SJCRH30 (cell line): ENCODE data around the gene AK9. TPM values are rescaled to one million over a fixed set of nuclear protein-coding genes. Genes with fewer than 3 reads are reported as not detected.
"Not testable (repeated sequence)": the region's sequence is repeated elsewhere in the genome, so short reads cannot be mapped to it uniquely, and the experiment has no call there.

Experiments used
- DNase-seq, 2 experiments: peaks; one replicate each; pipeline ENCODE4 v3.0.0-alpha.2; 2015 to 2020
- H3K27ac ChIP-seq: fragments of 250-450 bp; sonication (Bioruptor Pico); 2 replicates; pipeline ENCODE4 v1.5.1; 2020; ENCODE audit warnings: mild to moderate bottlenecking, moderate library complexity
- H3K27me3 ChIP-seq: fragments of 250-450 bp; sonication (Bioruptor Pico); 2 replicates; pipeline ENCODE4 v1.5.1; 2020; ENCODE audit warnings: mild to moderate bottlenecking, moderate library complexity
- H3K36me3 ChIP-seq: fragments of 250-450 bp; sonication (Bioruptor Pico); 2 replicates; pipeline ENCODE4 v1.5.1; 2020; ENCODE audit warnings: mild to moderate bottlenecking, moderate library complexity
- H3K4me1 ChIP-seq: fragments of 250-450 bp; sonication (Bioruptor Pico); 2 replicates; pipeline ENCODE4 v1.5.1; 2020; ENCODE audit warnings: mild to moderate bottlenecking, moderate library complexity
- H3K4me3 ChIP-seq: fragments of 250-450 bp; sonication (Bioruptor Pico); 2 replicates; pipeline ENCODE4 v1.5.1; 2020; ENCODE audit warnings: mild to moderate bottlenecking, moderate library complexity
- H3K9me3 ChIP-seq: fragments of 250-450 bp; sonication (Bioruptor Pico); replicated peaks from 2 replicates; pipeline ENCODE4 v1.5.1; 2020; ENCODE audit warnings: mild to moderate bottlenecking, moderate library complexity
- total RNA-seq: library from RNA; depleted of rRNA; stranded (reverse); fragments of >200 nt; shearing (Covaris generic); gene quantifications from 2 replicates; pipeline ENCODE4 v1.2.3, GENCODE V29; 2014; rRNA removed

The AK9 gene
- total RNA-seq: 3.2 and 3.8 TPM in 2 replicates

DNA sequence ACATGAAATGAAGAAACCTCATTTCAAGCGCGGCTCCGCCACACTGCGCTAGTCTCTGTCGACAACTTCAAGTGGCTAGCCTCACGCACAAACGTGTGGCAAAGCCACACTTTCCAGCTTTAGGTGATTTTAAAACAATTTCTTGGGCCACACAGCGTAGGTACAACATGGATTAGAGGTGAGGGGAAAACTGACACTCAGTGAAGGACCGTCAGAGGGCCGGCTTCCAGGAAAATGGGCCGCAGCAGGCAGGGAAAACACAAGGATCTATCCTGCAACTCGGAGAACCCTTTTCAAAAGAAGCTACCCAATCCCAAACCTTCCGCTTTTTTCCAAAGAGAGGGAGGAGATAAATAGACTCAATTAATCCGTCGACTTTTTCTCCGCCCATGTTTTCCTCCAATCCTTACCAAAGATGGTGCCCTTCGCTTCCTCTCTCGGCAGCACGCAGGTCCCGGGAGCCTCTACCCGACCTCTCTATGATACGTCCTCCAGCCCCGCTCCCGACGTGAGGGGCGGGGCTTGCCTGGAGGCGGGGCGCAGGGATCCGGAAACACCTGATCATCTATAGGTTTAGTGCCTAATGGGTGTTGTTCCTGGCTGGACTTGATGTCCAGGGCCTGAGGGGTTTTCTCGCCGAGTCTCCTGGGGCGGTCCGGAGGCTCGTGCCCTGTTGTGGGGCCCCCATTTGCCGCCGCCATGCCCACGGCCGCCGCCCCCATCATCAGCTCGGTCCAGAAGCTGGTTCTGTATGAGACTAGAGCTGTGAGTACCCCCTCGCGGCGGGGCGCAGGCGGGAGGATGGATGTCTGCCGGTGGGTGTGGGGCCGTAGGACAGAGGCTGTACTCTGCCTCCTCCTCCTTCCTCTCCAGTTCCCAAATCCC is at the start of gene AK9, which contains the start of gene FIG4:
TSS of gene AK9 (minus strand) at position 466 of the 885 bp plus-strand sequence. CDS start 15,457 bp downstream, outside the sequence.
TSS of gene FIG4 (plus strand) at position 560 of the 885 bp plus-strand sequence. CDS start at position 700, 140 bp downstream.
- Histone ChIP-seq H3K36me3 (no peaks in the 10 kb centered on the region), H3K27me3 (no peaks in the 10 kb centered on the region), H3K27ac (peak within 1 kb of the TSS; percentile 30), H3K4me3 (peak within 1 kb of the TSS; percentile 68), H3K9me3 (no peaks in the 10 kb centered on the region; the same call in 1 of the 2 replicates), H3K4me1 (peaks cover 5% of the 10 kb centered on the region; the same call in 1 of the 2 replicates)
- peak; percentile 90 to 91 for DNase-seq

GRCh38 chr6:109740787-109741186 is 49.8 kb upstream of the AK9 start:
- Histone ChIP-seq H3K27ac (no peak overlapping the region), H3K9me3 (no peaks in the 10 kb centered on the region), H3K36me3 (no peaks in the 10 kb centered on the region), H3K4me1 (no peaks in the 10 kb centered on the region), H3K27me3 (no peaks in the 10 kb centered on the region), H3K4me3 (no peak overlapping the region)
- DNase-seq: no peak

- H3K27me3 ChIP-seq: no peaks in the 10 kb centered on the region
- no peak overlapping the region for H3K4me3 ChIP-seq
- no peaks in the 10 kb centered on the region for H3K36me3 ChIP-seq
- no peak for DNase-seq
- H3K4me1 ChIP-seq: no peaks in the 10 kb centered on the region
- no peak overlapping the region for H3K27ac ChIP-seq
- H3K9me3 ChIP-seq: no peaks in the 10 kb centered on the region
Measured at GRCh38 chr6:109739686-109740085, 48.7 kb upstream of the AK9 start.

DNA sequence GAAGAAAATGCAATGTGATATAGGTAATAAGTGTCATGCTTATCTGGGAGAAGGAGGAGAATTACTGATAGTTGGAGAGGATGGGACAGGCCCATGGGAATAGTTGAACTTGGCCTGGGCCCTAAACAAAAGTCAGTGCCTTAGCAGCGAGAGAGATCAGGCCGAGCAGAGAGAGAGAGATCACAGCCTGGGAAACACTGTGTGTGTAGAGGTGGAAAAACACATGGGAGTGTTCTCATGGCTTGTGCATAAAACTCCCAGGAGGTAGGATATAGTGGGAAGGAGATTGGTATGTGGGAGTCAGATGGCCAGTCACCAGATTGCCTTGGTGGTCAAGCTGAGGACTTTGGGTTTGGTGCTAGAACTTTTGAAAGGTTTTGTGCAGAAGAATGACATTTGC is 47.7 kb upstream of the AK9 start:
- H3K4me3 ChIP-seq: no peak overlapping the region
- H3K27me3 ChIP-seq: no peaks in the 10 kb centered on the region
- no peaks in the 10 kb centered on the region for H3K4me1 ChIP-seq
- H3K27ac ChIP-seq: no peak overlapping the region
- H3K9me3 ChIP-seq: no peaks in the 10 kb centered on the region
- H3K36me3 ChIP-seq: no peaks in the 10 kb centered on the region
- no peak for DNase-seq

DNA sequence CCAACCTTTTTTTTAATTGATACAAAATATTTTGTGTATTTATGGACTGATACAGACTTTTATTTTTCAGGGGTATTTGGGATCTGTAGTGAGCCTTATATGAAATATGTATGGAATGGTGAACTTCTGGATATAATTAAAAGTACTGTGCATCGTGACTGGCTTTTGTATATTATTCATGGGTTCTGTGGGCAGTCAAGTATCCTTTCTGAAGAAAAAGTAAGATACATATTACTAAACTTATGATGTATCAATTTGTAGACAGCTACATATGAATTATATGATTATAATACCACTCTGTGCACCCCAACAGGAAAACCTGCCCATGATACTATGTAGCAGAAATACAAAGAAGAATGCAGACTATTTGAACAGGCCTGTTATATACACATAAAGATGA is 47.3 kb upstream of the AK9 start:
- Histone ChIP-seq H3K4me3 (no peak overlapping the region), H3K27me3 (no peaks in the 10 kb centered on the region), H3K4me1 (no peaks in the 10 kb centered on the region), H3K9me3 (no peaks in the 10 kb centered on the region), H3K36me3 (no peaks in the 10 kb centered on the region), H3K27ac (no peak overlapping the region)
- no peak for DNase-seq

DNA sequence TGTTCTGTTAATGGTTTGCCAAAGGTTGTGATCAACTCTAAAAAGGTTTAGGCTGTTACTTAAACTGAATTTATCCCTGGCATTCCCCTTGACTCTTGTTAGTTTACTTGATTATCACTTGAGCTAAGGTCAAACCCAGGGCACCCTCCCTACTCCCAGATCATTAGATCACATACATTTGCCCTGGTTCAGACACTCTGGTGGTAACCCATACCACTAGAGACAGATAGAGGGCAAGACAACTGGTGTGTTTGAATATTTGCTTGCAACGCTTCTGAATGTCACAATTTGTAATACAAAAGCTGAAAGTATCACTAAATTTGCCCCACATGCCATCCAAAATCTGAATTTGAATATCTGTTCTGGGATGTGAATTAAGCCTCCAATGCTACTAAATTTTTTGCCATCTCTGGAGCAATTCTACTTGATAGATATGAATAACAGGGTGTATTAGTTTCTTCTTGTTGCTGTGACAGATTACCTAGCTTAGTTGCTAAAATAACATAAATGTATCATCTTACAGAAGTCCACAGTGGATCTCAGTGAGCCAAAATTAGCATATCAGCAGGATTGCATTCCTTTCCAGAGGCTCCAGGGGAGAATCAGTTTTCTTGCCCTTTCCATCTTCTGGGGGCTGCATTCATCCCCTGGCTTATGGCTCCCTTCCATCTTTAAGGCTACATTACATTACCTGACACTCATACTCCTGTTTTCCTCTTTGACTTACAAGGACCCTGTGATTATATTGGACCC is 45.4 kb upstream of the AK9 start:
- no peaks in the 10 kb centered on the region for H3K36me3 ChIP-seq
- H3K4me1 ChIP-seq: no peaks in the 10 kb centered on the region
- H3K27me3 ChIP-seq: no peaks in the 10 kb centered on the region
- no peaks in the 10 kb centered on the region for H3K9me3 ChIP-seq
- no peak for DNase-seq
- no peak overlapping the region for H3K27ac ChIP-seq
- H3K4me3 ChIP-seq: no peak overlapping the region

- not testable (repeated sequence) for H3K27me3 ChIP-seq, H3K4me1 ChIP-seq, H3K4me3 ChIP-seq, H3K27ac ChIP-seq, H3K9me3 ChIP-seq, H3K36me3 ChIP-seq, DNase-seq
Measured at GRCh38 chr6:109725250-109725649, 34.2 kb upstream of the AK9 start.

DNA sequence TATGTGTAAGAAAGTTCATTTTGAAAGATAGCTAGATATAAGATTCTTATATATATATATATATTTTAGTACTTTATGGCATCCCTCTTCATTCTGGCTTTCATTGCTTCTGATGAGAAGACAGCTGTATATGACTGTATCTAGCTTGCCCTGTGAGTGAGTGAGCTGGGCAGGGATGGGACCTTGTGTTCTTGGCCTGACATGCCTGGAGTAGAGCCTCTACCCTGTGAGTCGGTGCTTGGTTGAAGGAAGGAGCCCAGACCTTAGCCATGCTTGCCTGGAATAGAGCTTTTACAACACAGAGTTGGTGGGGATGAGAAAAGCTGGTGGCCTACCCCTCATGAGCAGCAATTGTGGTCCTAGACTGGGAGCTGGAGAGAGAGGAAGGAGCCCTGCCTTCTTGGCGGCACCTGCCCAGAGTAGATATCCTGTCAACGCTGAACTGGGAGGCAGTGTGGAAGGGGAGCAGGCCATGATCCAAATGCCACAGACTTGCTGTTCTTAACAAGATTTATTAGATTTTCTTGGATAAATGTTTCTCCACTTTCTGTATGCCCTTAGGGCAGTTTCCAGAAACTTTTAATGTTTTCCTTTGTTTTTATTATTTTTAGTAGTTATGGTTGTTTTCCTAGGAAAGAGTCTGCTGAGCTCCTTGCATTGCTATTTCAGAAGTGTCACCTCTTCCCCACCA is 31.7 kb upstream of the AK9 start:
- Histone ChIP-seq H3K27me3 (no peaks in the 10 kb centered on the region), H3K4me3 (no peak overlapping the region), H3K4me1 (no peaks in the 10 kb centered on the region), H3K36me3 (no peaks in the 10 kb centered on the region), H3K27ac (no peak overlapping the region), H3K9me3 (no peaks in the 10 kb centered on the region)
- no peak for DNase-seq

DNA sequence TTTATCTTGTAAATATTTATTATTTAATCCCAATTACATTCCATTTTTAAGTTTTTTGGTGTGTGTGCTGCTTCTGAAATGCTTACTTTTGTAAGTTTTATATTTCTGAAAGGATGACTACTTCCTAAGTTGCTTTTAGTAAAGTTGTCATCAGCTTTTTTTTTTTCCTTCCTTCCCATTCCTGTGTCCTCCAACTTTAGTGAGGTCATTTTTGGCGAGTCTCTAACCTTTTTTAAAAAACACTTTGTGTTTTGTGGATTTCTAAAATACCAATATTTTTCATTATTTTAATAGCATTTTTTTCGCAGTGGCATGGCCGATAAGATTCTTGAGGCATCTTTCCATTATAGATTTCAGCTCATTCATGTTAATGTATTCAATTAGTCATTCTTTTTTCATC is 31.0 kb upstream of the AK9 start:
- no peak overlapping the region for H3K4me3 ChIP-seq
- no peaks in the 10 kb centered on the region for H3K9me3 ChIP-seq
- DNase-seq: no peak
- no peaks in the 10 kb centered on the region for H3K27me3 ChIP-seq
- H3K36me3 ChIP-seq: no peaks in the 10 kb centered on the region
- no peaks in the 10 kb centered on the region for H3K4me1 ChIP-seq
- no peak overlapping the region for H3K27ac ChIP-seq

- DNase-seq: no peak
- H3K36me3 ChIP-seq: no peaks in the 10 kb centered on the region
- no peak overlapping the region for H3K27ac ChIP-seq
- H3K9me3 ChIP-seq: no peaks in the 10 kb centered on the region
- no peaks in the 10 kb centered on the region for H3K27me3 ChIP-seq
- H3K4me1 ChIP-seq: no peaks in the 10 kb centered on the region
- H3K4me3 ChIP-seq: no peak overlapping the region
Measured at GRCh38 chr6:109720311-109720710, 29.3 kb upstream of the AK9 start.

DNA sequence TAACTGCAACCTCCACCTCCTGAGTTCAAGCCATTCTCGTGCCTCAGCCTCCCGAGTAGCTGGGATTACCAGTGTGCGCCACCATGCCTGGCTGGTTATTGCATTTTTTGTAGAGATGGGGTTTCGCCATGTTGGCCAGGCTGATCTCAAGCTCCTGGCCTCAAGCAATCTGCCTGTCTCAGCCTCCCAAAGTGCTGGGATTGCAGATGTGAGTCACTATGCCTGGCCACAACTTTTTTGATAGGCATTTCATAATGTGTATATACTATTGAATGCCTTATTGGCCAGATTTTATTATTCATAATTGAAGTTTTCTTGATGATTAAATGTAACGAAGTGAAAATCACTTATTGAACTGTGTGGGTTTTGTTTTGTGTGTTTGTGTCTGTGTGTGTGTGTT is 28.0 kb upstream of the AK9 start:
- H3K27ac ChIP-seq: no peak overlapping the region
- no peaks in the 10 kb centered on the region for H3K36me3 ChIP-seq
- no peak for DNase-seq
- H3K9me3 ChIP-seq: no peaks in the 10 kb centered on the region
- no peaks in the 10 kb centered on the region for H3K4me1 ChIP-seq
- no peaks in the 10 kb centered on the region for H3K27me3 ChIP-seq
- no peak overlapping the region for H3K4me3 ChIP-seq

DNA sequence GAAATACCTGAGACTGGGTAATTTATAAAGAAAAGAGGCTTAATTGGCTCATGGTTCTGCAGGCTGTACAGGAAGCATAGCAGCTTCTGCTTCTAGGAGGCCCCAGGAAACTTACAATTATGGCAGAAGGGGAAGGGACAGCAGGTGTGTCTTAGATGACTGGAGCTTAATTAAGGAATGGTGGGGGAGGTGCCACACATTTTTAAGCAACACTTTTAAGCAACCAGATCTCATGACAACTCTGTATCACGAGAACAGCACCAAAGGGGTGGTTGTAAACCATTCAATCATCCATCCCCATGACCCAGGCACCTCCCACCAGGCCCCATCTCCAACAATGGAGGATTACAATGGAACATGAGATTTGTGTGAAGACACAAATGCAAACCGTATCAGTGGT is 27.0 kb upstream of the AK9 start:
- no peak overlapping the region for H3K27ac ChIP-seq

DNA sequence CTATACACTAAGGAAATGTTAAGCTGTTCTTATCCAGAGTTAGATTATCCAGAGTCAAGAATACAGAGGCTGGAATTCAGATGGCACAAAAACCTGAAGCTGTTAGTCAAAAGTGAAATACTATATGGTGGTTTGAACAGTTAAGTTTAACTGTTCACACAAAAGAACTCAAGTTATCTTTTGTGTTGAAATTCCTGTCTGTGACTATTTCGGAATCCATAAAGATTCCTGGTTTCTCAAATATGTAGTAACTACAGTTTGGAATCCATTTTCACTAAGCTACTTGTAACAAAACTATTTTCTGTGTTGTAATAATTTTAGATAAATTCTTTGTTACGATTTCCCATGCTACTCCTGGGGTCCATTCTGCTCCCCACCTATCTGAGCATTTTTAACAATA is 24.6 kb upstream of the AK9 start:
- Histone ChIP-seq H3K4me3 (no peak overlapping the region), H3K4me1 (no peaks in the 10 kb centered on the region), H3K9me3 (no peaks in the 10 kb centered on the region), H3K36me3 (no peaks in the 10 kb centered on the region), H3K27me3 (no peaks in the 10 kb centered on the region), H3K27ac (no peak overlapping the region)
- DNase-seq: no peak

More for the DNA sequence above, 27.0 kb upstream of the AK9 start:
- Histone ChIP-seq H3K27me3 (no peaks in the 10 kb centered on the region), H3K36me3 (no peaks in the 10 kb centered on the region), H3K9me3 (no peaks in the 10 kb centered on the region), H3K4me1 (no peaks in the 10 kb centered on the region), H3K4me3 (no peak overlapping the region)
- DNase-seq: no peak

DNA sequence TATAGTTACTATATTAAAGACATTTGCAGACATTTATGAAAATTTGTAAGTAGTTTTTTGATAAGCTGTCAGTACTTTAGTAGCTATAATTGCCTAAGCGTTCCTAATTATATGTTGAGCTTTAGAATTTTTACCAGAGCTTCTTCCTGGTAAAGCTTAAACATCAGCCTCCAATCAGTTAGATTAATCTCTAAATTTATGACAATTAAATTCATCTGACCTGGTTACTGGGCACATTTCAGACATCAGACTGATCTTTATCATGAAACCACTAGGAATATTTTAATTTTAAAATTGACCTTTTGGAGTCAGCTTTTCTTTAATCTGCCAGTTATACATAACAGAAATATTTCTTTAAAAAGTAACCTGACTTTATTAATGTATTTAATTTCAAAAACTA is 23.6 kb upstream of the AK9 start:
- Histone ChIP-seq H3K4me3 (no peak overlapping the region), H3K9me3 (no peaks in the 10 kb centered on the region), H3K36me3 (no peaks in the 10 kb centered on the region), H3K27me3 (no peaks in the 10 kb centered on the region), H3K4me1 (no peaks in the 10 kb centered on the region), H3K27ac (no peak overlapping the region)
- DNase-seq: no peak

DNA sequence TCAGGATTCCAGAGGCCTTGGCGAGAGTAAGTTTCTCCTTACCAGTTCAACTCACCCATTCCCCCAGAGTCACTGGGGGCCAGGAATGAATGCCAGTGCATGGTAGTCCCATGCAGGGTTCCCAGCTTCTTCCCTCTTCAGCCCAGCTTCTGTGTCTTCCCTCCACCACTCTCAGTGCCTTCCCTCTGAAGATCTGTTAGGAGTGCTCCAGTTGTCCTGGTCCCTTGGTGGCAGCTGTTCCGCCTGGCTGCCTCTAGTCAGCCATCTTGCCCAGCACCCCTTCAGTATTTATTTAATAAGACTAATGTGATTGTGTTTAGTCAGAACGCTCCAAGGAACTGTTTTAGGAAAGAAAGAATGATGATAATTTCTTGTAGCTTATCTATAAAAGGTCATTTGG is 23.2 kb upstream of the AK9 start:
- Histone ChIP-seq H3K27me3 (no peaks in the 10 kb centered on the region), H3K36me3 (no peaks in the 10 kb centered on the region), H3K4me3 (no peak overlapping the region), H3K4me1 (no peaks in the 10 kb centered on the region), H3K9me3 (no peaks in the 10 kb centered on the region), H3K27ac (no peak overlapping the region)
- DNase-seq: no peak
